GM23248 (cell line): ENCODE measurements around the gene GPR108. TPM values are rescaled to one million over a fixed set of nuclear protein-coding genes. Genes with fewer than 3 reads are reported as not detected.
"Not testable (repeated sequence)": the region's sequence is repeated elsewhere in the genome, so short reads cannot be mapped to it uniquely, and the experiment has no call there.

Source experiments
- DNase-seq: peaks from one replicate; pipeline ENCODE4 v3.0.0-alpha.2; 2015
- H2AFZ ChIP-seq: fragments of 200-600 bp; sonication (generic); 2 replicates; pipeline ENCODE4 v1.6.1; 2016; ENCODE audit warnings: antibody characterized with exemption
- H3F3A ChIP-seq: fragments of 200-600 bp; sonication (generic); 2 replicates; pipeline ENCODE4 v1.6.1; 2016; ENCODE audit warnings: mild to moderate bottlenecking, antibody characterized with exemption, mixed run types; ENCODE audit not compliant: insufficient read depth
- H3K27ac ChIP-seq: fragments of 200-600 bp; sonication (generic); 2 replicates; pipeline ENCODE4 v1.5.1; 2016; ENCODE audit warnings: mild to moderate bottlenecking
- H3K27me3 ChIP-seq: fragments of 200-600 bp; sonication (generic); replicated peaks from 2 replicates; pipeline ENCODE4 v1.6.1; 2016; ENCODE audit warnings: mild to moderate bottlenecking; ENCODE audit not compliant: insufficient read depth
- H3K36me3 ChIP-seq: fragments of 200-600 bp; sonication (generic); 2 replicates; pipeline ENCODE4 v1.6.1; 2016; ENCODE audit warnings: low read depth, mild to moderate bottlenecking
- H3K4me1 ChIP-seq: fragments of 200-600 bp; sonication (generic); 2 replicates; pipeline ENCODE4 v1.6.1; 2016; ENCODE audit warnings: mild to moderate bottlenecking; ENCODE audit not compliant: insufficient read depth
- H3K4me2 ChIP-seq: fragments of 200-600 bp; sonication (generic); one replicate; pipeline ENCODE4 v1.6.1; 2016; ENCODE audit warnings: mild to moderate bottlenecking; ENCODE audit not compliant: unreplicated experiment
- H3K4me3 ChIP-seq: fragments of 200-600 bp; sonication (generic); 2 replicates; pipeline ENCODE4 v1.5.1; 2016; ENCODE audit warnings: mild to moderate bottlenecking
- H3K79me2 ChIP-seq: fragments of 200-600 bp; sonication (generic); 2 replicates; pipeline ENCODE4 v1.6.1; 2016; ENCODE audit warnings: mild to moderate bottlenecking; ENCODE audit not compliant: insufficient read depth
- H3K9ac ChIP-seq: fragments of 200-600 bp; sonication (generic); 2 replicates; pipeline ENCODE4 v1.6.1; 2016; ENCODE audit warnings: mild to moderate bottlenecking
- H3K9me2 ChIP-seq: fragments of 200-600 bp; sonication (generic); 2 replicates; pipeline ENCODE4 v1.6.1; 2016; ENCODE audit warnings: mixed run types, mild to moderate bottlenecking, moderate library complexity; ENCODE audit not compliant: insufficient read depth
- H3K9me3 ChIP-seq: fragments of 200-600 bp; sonication (generic); one replicate; pipeline ENCODE4 v1.6.1; 2017; ENCODE audit warnings: low read depth
- H4K20me1 ChIP-seq: fragments of 200-600 bp; sonication (generic); 2 replicates; pipeline ENCODE4 v1.6.0; 2016; ENCODE audit not compliant: insufficient read depth
- EZH2 ChIP-seq: fragments of 200-600 bp; sonication (generic); IDR thresholded peaks from 2 replicates; pipeline ENCODE4 v1.6.1; 2018; ENCODE audit warnings: antibody characterized with exemption, mild to moderate bottlenecking; ENCODE audit not compliant: insufficient read depth, poor library complexity, severe bottlenecking
- EZH2phosphoT487 ChIP-seq: fragments of 200-600 bp; sonication (generic); IDR thresholded peaks from 2 replicates; pipeline ENCODE4 v1.6.1; 2018; ENCODE audit warnings: antibody characterized with exemption, moderate library complexity, mild to moderate bottlenecking, low read depth; ENCODE audit not compliant: insufficient read depth
- WGBS, 2 experiments: methylation state at CpG; one replicate each; pipeline ENCODE4 v1.1.6; 2015 to 2017; ENCODE audit warnings: low lambda C conversion rate in 2 of 2, low coverage in 1 of 2; ENCODE audit errors: missing lambda C conversion rate in 2 of 2; 5-methylcytosine and 5-hydroxymethylcytosine counted together
- in situ Hi-C: fragments of 300-500 bp; cut with MboI; formaldehyde crosslinking; loops from 2 replicates; pipeline ENCODE4 v1.15.0; 2020
- polyA plus RNA-seq: library from polyadenylated mRNA; unstranded; fragments of >200 nt; fragmentation: Nextera tagmentation; extraction: Ambion mirVana; gene quantifications from 2 replicates; pipeline ENCODE4 v1.2.1, GENCODE V29; 2016
- total RNA-seq: library from RNA; depleted of rRNA; stranded (reverse); fragments of >200 nt; shearing (Covaris generic); gene quantifications from 2 replicates; pipeline ENCODE4 v1.2.3, GENCODE V29; 2014

Gene GPR108
- total and polyA plus RNA-seq, 2 experiments from 2014 or later = 75.7 to 78.8 TPM

DNA sequence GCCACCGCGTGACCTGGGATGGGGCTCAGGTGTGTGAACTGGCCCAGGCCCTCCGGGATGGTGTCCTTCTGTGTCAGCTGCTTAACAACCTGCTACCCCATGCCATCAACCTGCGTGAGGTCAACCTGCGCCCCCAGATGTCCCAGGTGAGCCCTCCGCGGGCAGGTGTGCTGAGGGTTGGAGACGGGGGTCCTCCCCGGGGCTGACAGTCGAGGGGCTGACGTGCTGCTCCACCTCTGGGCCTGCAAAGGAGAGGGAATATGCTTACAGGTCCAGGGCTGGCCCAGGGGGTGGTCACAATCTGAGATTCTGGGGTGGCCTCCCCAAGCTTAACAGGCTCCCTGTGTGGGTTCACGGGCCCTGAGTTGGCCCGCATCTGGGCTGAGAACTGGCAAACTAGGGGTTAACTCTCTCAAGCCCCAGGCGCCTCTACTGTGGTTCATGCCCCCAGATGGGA is 35.5 kb upstream of the GPR108 start:
- in situ Hi-C loops = no loop called here
- no peaks in the 10 kb centered on the region for H3F3A ChIP-seq
- no peak overlapping the region for H3K9ac ChIP-seq
- H3K79me2 ChIP-seq = no peaks in the 10 kb centered on the region
- no peaks in the 10 kb centered on the region for H3K36me3 ChIP-seq
- TF ChIP-seq EZH2phosphoT487 = no peak
- TF ChIP-seq EZH2 = no peak
- WGBS, 2 experiments = 61 to 65% methylated on average over 10 to 14 of the region's 14 CpGs
- no peak overlapping the region for H3K4me3 ChIP-seq
- H3K27ac ChIP-seq = no peak overlapping the region
- no peaks in the 10 kb centered on the region for H3K9me2 ChIP-seq
- no peak for DNase-seq
- no peaks in the 10 kb centered on the region for H3K9me3 ChIP-seq
- no peaks in the 10 kb centered on the region for H3K4me1 ChIP-seq
- H2AFZ ChIP-seq = no peak overlapping the region
- H3K4me2 ChIP-seq = no peak overlapping the region
- no peaks in the 10 kb centered on the region for H4K20me1 ChIP-seq
- H3K27me3 ChIP-seq = no peaks in the 10 kb centered on the region

DNA sequence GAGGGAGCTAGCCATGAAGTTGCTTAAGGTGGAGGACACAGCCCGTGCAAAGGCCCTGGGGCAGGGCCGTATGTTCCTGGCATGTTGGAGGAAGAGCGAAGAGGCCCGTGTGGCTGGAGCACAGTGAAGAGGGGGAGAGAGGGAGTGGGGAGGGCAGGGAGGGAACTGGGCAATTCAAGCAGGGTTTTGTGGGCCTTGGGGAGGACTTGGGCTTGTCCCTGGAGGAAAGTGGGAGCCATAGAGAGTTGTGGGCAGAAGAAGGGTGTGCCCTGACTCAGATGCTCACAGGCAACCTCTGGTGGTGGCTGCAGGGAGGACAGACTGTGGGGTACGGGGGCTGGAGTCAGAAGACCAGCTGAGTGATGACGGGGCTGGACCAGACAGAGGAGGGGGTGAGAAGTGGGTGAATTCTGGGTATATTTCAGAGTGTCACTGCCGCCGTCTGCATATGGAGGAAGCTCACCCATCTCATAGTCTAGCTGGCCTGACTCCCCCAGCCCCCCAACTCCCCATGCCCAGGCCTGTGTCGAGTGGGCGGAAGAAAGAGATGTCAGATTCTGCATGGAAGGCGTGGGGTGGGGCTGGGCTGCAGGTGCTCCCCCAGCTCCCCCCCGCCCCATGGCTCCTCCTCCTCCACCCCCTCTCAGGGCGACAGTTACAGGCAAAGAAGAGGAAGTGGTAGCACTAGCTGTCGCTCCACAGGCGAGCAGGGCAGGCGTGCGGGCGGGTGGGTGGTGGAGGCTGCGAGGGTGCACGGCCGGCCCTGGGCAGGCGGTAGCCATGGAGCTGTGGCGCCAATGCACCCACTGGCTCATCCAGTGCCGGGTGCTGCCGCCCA is 34.9 kb upstream of the GPR108 start, which contains the start of gene VAV1:
Gene VAV1, plus strand, starts transcription at position 681 of the 838 bp plus-strand sequence. Its CDS starts 100 bp downstream, at position 781.
- Histone ChIP-seq H3K27me3 (no peaks in the 10 kb centered on the region), H3K27ac (no peak within 1 kb of the TSS), H3K79me2 (no peaks in the 10 kb centered on the region), H3K4me3 (no peak within 1 kb of the TSS), H3K9me2 (no peaks in the 10 kb centered on the region), H2AFZ (no peak within 1 kb of the TSS), H3K36me3 (no peaks in the 10 kb centered on the region), H3K4me2 (no peak within 1 kb of the TSS), H3K4me1 (no peaks in the 10 kb centered on the region), H3F3A (no peaks in the 10 kb centered on the region), H3K9me3 (no peaks in the 10 kb centered on the region), H4K20me1 (no peaks in the 10 kb centered on the region), H3K9ac (no peak within 1 kb of the TSS)
- DNase-seq = no peak
- no peak for TF ChIP-seq EZH2phosphoT487
- TF ChIP-seq EZH2 = no peak
- 76 to 82% methylated on average over 11 to 25 of the region's 25 CpGs for WGBS, 2 experiments
- in situ Hi-C loops = no loop called here

DNA sequence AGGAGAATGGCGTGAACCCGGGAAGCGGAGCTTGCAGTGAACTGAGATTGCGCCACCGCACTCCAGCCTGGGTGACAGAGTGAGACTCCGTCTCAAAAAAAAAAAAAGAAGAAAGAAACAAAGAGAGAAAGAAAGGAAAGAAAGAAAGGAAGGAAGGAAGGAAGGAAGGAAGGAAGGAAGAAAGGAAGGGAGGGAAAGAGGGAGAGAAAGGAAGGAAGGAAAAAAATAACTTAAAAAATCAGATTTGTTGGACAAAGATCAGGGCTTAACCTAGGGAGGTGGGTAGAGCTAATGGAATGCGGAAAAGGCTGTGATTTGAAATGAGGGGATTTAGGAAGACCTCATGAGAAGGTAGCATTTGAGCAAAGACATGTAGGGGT is 34.3 kb upstream of the GPR108 start:
- H3K9me3 ChIP-seq, in situ Hi-C loops, H3K27me3 ChIP-seq, H3K36me3 ChIP-seq, H3K9me2 ChIP-seq, H3K4me3 ChIP-seq, H3K27ac ChIP-seq, DNase-seq, H3F3A ChIP-seq, H3K9ac ChIP-seq, H3K4me1 ChIP-seq, H3K79me2 ChIP-seq, H3K4me2 ChIP-seq, H2AFZ ChIP-seq, H4K20me1 ChIP-seq: not testable (repeated sequence)
- 85 to 95% methylated on average over 1 to 7 of the region's 7 CpGs for WGBS, 2 experiments

- Histone ChIP-seq H3K36me3 (no peaks in the 10 kb centered on the region), H3K4me1 (no peaks in the 10 kb centered on the region), H3K27me3 (peaks cover 15% of the 10 kb centered on the region), H3K4me2 (no peak overlapping the region), H3K27ac (no peak overlapping the region), H3K79me2 (no peaks in the 10 kb centered on the region), H3K4me3 (no peak overlapping the region), H3K9me3 (no peaks in the 10 kb centered on the region), H3K9me2 (no peaks in the 10 kb centered on the region), H2AFZ (no peak overlapping the region), H4K20me1 (no peaks in the 10 kb centered on the region), H3K9ac (no peak overlapping the region), H3F3A (no peaks in the 10 kb centered on the region)
- in situ Hi-C loops = no loop called here
- WGBS, 2 experiments = 54 to 55% methylated on average over 11 of the region's 11 CpGs
- TF ChIP-seq EZH2phosphoT487 (no peak), EZH2 (no peak)
- peak; percentile 37 for DNase-seq
Observed at GRCh38 chr19:6769006-6769619, 31.7 kb upstream of the GPR108 start.
